HG02938 (cell line): Measurements from ENCODE around the gene ST3GAL6.
"Not testable (repeated sequence)": the region's sequence is repeated elsewhere in the genome, so short reads cannot be mapped to it uniquely, and the experiment has no call there.

Experiments used
- ATAC-seq: cut with Tn5 transposase; IDR thresholded peaks from one replicate; pipeline ENCODE4 v1.9.1; 2021; ENCODE audit warnings: mild to moderate bottlenecking, moderate library complexity; ENCODE audit not compliant: unreplicated experiment

Gene ST3GAL6

GRCh38 chr3:98799479-98799878 is 36.3 kb downstream of the ST3GAL6 start:
- no peak for ATAC-seq

GRCh38 chr3:98800401-98800800 is 37.3 kb downstream of the ST3GAL6 start:
- ATAC-seq = no peak

GRCh38 chr3:98801043-98801747 is 38.1 kb downstream of the ST3GAL6 start:
- no peak for ATAC-seq

- ATAC-seq = no peak
Observed at GRCh38 chr3:98805571-98805970, 42.4 kb downstream of the ST3GAL6 start.

GRCh38 chr3:98806521-98806920 is 43.4 kb downstream of the ST3GAL6 start:
- no peak for ATAC-seq

- no peak for ATAC-seq
Observed at GRCh38 chr3:98807011-98807410, 43.9 kb downstream of the ST3GAL6 start.

GRCh38 chr3:98807561-98807960 is 44.4 kb downstream of the ST3GAL6 start:
- no peak for ATAC-seq

GRCh38 chr3:98808071-98808470 is 44.9 kb downstream of the ST3GAL6 start:
- ATAC-seq = no peak

GRCh38 chr3:98809557-98809956 is 46.4 kb downstream of the ST3GAL6 start:
- no peak for ATAC-seq

- no peak for ATAC-seq
Observed at GRCh38 chr3:98811048-98811447, 47.9 kb downstream of the ST3GAL6 start.

- peak; percentile 42 for ATAC-seq
Observed at GRCh38 chr3:98812851-98813374, 49.8 kb downstream of the ST3GAL6 start.

GRCh38 chr3:98814817-98815420 is 51.8 kb downstream of the ST3GAL6 start:
- ATAC-seq = no peak

- ATAC-seq = peak; percentile 87
Observed at GRCh38 chr3:98817547-98818041, 54.5 kb downstream of the ST3GAL6 start.

- no peak for ATAC-seq
Observed at GRCh38 chr3:98821063-98821462, 57.9 kb downstream of the ST3GAL6 start.

GRCh38 chr3:98823791-98824190 is 60.7 kb downstream of the ST3GAL6 start:
- no peak for ATAC-seq

- no peak for ATAC-seq
Observed at GRCh38 chr3:98824256-98824655, 61.1 kb downstream of the ST3GAL6 start.

GRCh38 chr3:98826126-98826525 is 63.0 kb downstream of the ST3GAL6 start:
- no peak for ATAC-seq

GRCh38 chr3:98827221-98827920 is 64.2 kb downstream of the ST3GAL6 start:
- ATAC-seq = no peak

GRCh38 chr3:98829246-98829832 is 66.2 kb downstream of the ST3GAL6 start:
- no peak for ATAC-seq

- ATAC-seq = not testable (repeated sequence)
Observed at GRCh38 chr3:98831060-98831459, 67.9 kb downstream of the ST3GAL6 start.

GRCh38 chr3:98839846-98840245 is 76.7 kb downstream of the ST3GAL6 start:
- ATAC-seq = no peak
